Neural progenitor cell (in vitro differentiated cells): ENCODE measurements around the gene CADM1.

Source experiments
- CTCF ChIP-seq: fragments of 200-600 bp; sonication (generic); IDR thresholded peaks from 2 replicates; pipeline ENCODE4 v1.5.1; 2017; ENCODE audit warnings: antibody characterized with exemption, mild to moderate bottlenecking
- EZH2 ChIP-seq: fragments of 200-600 bp; sonication (generic); IDR thresholded peaks from 2 replicates; pipeline ENCODE4 v1.6.1; 2017; ENCODE audit warnings: antibody characterized with exemption, mild to moderate bottlenecking, moderate library complexity

- TF ChIP-seq CTCF = no peak
- no peak for TF ChIP-seq EZH2
Observed at GRCh38 chr11:115182282-115182955, 321.8 kb downstream of the CADM1 start.
